Colonic mucosa (tissue), 4 donors: ENCODE measurements around the gene NEMF. TPM values are rescaled to one million over a fixed set of nuclear protein-coding genes. Genes with fewer than 3 reads are reported as not detected.
"Not testable (repeated sequence)": the region's sequence is repeated elsewhere in the genome, so short reads cannot be mapped to it uniquely, and the experiment has no call there.

Experiments used
- DNase-seq: peaks from one replicate; pipeline ENCODE4 v3.0.0-alpha.2; 2020
- H3K27ac ChIP-seq: fragments of 200-600 bp; one replicate; pipeline ENCODE4 v1.8.0; 2021
- H3K27me3 ChIP-seq: fragments of 200-600 bp; one replicate; pipeline ENCODE4 v1.8.0; 2021
- H3K36me3 ChIP-seq: fragments of 200-600 bp; one replicate; pipeline ENCODE4 v1.8.0; 2021
- H3K4me1 ChIP-seq: fragments of 200-600 bp; one replicate; pipeline ENCODE4 v1.8.0; 2021; ENCODE audit warnings: mild to moderate bottlenecking
- H3K4me3 ChIP-seq: fragments of 200-600 bp; one replicate; pipeline ENCODE4 v1.8.0; 2021
- H3K9ac ChIP-seq, 2 donors: one replicate each; pipeline ENCODE4 v1.7.0; 2013; ENCODE audit warnings: control low read depth in 2 of 2, low read depth in 2 of 2, low read length in 2 of 2
- H3K9me3 ChIP-seq: fragments of 200-600 bp; one replicate; pipeline ENCODE4 v1.8.0; 2021
- intact Hi-C: fragments of 100-400 bp; cut with DNase I; formaldehyde crosslinking; loops from one replicate; pipeline ENCODE4 v1.14.1; 2022
- total RNA-seq, 2 donors: library from RNA; stranded (reverse); fragmentation: NEBNext Ultra II Directional in 1 of 2; extraction: Animal tissue kit (Norgen Biotek cat#: 25700) in 1 of 2; gene quantifications; one replicate each; pipeline ENCODE4 v1.2.1, GENCODE V29; 2021
- TF ChIP-seq, protein P1 (sequence below): fragments of 200-600 bp; IDR thresholded peaks from one replicate; pipeline ENCODE4 v1.8.0; 2022; ENCODE audit warnings: antibody characterized with exemption, mild to moderate bottlenecking
- donor health status: healthy.
- donor health status: DM: no; HTN: no; CAD: no.
- donor health status: DM: no; HTN: no; CAD: no.

Gene NEMF
- total RNA-seq, 2 donors from 2014 or later: 52.8 to 56.7 TPM

DNA sequence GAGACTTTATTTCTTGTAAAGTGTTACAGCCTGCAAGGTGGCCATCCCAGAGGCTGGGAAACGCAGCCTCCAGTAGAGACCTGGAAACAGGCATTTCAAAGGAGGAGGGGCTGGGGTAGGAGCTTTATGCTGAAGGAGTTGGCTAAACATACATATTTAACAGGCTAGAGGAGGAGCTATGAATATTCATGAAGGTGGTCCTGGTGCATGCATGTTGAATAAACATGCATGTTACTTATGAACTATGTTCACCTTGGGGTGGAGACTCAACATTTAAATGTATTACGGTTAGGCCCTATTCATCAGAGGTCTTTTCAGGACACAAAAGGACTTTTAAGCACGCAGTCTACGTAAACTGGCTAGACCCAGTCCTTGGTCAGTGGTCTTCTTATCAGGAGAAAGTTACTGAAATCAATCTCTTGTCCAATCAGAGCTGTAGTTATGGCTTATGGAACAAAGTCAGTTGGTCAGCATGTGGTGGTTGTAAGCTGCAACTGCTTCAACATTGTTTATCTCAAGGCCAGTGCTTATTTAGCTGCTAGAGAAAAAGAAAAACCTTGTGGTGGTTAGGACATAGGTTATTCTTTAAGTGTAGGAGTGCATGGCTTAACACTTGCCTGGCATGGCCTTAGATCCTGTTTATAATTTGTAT lies 28.9 kb upstream of the NEMF start:
- Histone ChIP-seq H3K9me3 (no peaks in the 10 kb centered on the region), H3K4me1 (no peaks in the 10 kb centered on the region), H3K27me3 (no peaks in the 10 kb centered on the region), H3K36me3 (no peaks in the 10 kb centered on the region), H3K9ac (no peak overlapping the region), H3K27ac (no peak overlapping the region), H3K4me3 (no peak overlapping the region)
- peak; percentile 7 for DNase-seq
- TF ChIP-seq, protein P1, sequence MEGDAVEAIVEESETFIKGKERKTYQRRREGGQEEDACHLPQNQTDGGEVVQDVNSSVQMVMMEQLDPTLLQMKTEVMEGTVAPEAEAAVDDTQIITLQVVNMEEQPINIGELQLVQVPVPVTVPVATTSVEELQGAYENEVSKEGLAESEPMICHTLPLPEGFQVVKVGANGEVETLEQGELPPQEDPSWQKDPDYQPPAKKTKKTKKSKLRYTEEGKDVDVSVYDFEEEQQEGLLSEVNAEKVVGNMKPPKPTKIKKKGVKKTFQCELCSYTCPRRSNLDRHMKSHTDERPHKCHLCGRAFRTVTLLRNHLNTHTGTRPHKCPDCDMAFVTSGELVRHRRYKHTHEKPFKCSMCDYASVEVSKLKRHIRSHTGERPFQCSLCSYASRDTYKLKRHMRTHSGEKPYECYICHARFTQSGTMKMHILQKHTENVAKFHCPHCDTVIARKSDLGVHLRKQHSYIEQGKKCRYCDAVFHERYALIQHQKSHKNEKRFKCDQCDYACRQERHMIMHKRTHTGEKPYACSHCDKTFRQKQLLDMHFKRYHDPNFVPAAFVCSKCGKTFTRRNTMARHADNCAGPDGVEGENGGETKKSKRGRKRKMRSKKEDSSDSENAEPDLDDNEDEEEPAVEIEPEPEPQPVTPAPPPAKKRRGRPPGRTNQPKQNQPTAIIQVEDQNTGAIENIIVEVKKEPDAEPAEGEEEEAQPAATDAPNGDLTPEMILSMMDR: no peak
- intact Hi-C loops: no loop called here

DNA sequence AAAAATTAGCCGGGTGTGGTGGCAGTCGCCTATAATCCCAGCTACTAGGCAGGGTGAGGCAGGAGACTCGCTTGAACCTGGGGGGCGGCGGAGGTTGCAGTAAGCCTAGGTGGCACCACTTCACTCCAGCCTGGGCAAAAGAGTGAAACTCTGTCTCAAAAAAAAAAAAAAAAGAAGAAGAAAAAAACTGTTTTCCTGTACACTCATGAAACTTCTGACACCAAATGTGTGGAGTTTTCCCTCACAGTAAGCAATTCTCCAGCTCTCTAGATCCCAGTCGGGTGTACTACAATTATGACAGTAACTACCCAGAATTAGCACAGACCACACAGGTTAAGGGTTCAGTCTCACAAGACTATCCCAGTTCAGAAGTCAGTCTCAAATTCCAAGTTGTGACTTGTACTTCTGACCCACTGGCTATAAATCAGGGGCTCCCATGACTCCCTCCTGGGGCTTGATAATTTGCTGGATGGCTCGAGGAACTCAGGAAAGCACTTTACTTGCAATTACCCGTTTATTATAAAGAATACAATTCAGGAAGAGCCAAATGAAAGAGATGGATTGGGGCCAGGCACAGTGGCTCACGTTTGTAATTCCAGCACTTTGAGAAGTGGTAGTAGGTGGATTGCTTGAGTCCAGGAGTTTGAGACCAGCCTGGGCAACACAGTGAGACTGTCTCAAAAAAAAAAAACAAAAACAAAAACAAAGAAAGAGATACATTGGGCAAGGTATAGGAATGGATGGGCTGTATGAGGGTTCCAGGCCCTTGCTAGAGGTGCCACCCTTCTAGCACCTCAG lies 27.9 kb upstream of the NEMF start:
- Histone ChIP-seq H3K4me3 (no peak overlapping the region), H3K9ac (peak overlapping the region; percentile 7 to 63), H3K27me3 (no peaks in the 10 kb centered on the region), H3K27ac (peak overlapping the region; percentile 71), H3K9me3 (no peaks in the 10 kb centered on the region), H3K36me3 (no peaks in the 10 kb centered on the region), H3K4me1 (no peaks in the 10 kb centered on the region)
- TF ChIP-seq, protein P1: no peak
- DNase-seq: no peak
- intact Hi-C loops: no loop called here

DNA sequence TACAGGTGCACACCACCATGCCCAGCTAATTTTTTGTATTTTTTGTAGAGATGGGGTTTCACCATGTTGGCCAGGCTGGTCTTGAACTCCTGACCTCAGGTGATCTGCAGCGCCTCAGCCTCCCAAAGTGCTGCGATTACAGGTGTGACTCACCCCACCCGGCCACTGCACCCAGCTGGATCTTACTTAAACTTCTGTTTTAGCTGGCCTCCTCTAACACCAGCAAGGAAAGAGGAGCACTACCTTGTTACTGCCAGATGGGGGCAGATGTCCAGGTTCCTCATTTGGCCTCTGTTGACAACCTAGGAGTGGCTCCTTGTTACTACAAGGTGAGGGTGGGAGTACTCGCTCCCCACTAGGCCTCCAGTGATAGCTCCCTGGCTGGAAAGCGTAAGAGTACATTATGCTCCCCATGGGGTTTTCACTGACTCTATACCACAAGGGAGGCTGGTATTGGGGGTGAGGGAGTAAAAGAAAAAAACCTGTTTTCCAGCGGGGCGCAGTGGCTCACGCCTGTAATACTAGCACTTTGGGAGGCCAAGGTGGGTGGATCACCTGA lies 27.1 kb upstream of the NEMF start:
- intact Hi-C loops: no loop called here
- peak overlapping the region; percentile 71 for H3K27ac ChIP-seq
- no peaks in the 10 kb centered on the region for H3K27me3 ChIP-seq
- no peaks in the 10 kb centered on the region for H3K36me3 ChIP-seq
- H3K4me1 ChIP-seq: no peaks in the 10 kb centered on the region
- H3K4me3 ChIP-seq: no peak overlapping the region
- TF ChIP-seq, protein P1: peak; percentile 61
- peak; percentile 68 for DNase-seq
- peak overlapping the region; percentile 7 to 63 for H3K9ac ChIP-seq
- H3K9me3 ChIP-seq: no peaks in the 10 kb centered on the region

DNA sequence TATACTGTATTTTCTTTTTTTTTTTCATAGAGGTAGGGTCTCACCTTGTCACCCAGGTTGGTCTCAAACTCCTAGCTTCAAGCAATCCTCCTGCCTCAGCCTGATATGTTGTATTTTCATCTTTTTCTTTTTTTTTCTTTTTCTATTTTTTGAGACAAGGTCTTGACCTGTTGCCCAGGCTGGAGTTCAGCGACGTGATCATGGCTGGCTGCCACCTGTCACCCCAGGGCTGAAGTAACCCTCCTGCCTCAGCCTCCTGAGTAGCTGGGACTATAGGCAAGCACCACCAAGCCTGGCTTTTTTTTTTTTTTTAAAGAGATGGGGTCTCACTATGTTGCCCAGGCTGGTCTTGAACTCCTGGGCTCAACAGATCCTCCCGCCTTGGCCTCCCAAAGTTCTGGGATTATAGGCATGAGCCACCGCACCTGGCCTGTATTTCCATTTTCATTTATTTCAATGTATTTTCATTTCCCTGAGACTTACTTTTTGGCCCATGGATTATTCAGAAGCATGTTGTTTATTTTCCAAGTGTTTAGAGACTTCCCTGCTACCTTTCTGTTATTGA lies 24.1 kb upstream of the NEMF start:
- H3K27me3 ChIP-seq: no peaks in the 10 kb centered on the region
- TF ChIP-seq, protein P1: no peak
- no peak for DNase-seq
- H3K4me1 ChIP-seq: no peaks in the 10 kb centered on the region
- H3K4me3 ChIP-seq: no peak overlapping the region
- no peaks in the 10 kb centered on the region for H3K9me3 ChIP-seq
- H3K9ac ChIP-seq: no peak overlapping the region
- no peak overlapping the region for H3K27ac ChIP-seq
- intact Hi-C loops: no loop called here
- no peaks in the 10 kb centered on the region for H3K36me3 ChIP-seq

DNA sequence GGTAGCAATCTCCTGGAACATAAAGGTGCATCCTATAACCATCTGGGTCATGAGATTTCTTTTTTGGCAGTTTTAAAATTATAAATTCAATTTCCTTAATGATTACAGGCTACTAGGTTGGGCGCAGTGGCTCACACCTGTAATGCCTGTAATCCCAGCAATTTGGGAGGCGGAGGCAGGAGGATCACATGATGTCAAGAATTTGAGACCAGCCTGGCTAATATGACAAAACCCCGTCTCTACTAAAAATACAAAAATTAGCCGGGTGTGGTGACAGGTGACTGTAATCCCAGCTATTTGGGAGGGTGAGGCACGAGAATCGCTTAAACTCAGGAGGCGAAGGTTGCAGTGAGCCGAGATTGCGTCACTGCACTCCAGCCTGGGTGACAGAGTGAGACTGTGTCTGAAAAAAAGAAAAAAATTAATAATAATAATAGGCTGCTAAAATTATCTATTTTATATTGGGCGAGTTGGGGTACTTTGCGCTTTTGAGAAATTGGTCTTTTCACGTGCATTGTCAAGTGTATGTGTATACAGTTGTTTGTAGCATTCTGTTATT lies 23.1 kb upstream of the NEMF start:
- Histone ChIP-seq H3K9me3 (no peaks in the 10 kb centered on the region), H3K4me3 (no peak overlapping the region), H3K36me3 (no peaks in the 10 kb centered on the region), H3K27ac (no peak overlapping the region), H3K4me1 (no peaks in the 10 kb centered on the region), H3K9ac (no peak overlapping the region), H3K27me3 (no peaks in the 10 kb centered on the region)
- intact Hi-C loops: no loop called here
- no peak for DNase-seq
- TF ChIP-seq, protein P1: no peak

DNA sequence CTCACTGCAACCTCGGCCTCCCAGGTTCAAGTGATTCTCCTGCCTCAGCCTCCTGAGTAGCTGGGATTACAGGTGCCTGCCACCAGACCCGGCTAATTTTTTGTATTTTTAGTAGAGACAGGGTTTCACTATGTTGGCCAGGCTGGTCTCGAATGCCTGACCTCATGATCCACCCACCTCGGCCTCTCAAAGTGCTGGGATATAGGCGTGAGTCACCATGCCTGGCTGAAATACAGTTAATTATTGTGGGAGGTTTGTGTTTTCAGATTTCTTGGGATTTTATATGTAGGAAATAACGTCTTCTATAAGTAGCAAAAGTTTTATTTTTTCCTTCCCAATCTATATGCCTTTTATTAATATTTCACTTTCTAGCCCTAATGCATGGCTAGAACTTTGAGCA lies 21.0 kb upstream of the NEMF start:
- intact Hi-C loops, H3K9me3 ChIP-seq, H3K27ac ChIP-seq, H3K36me3 ChIP-seq, H3K27me3 ChIP-seq, DNase-seq, H3K4me3 ChIP-seq, H3K9ac ChIP-seq, H3K4me1 ChIP-seq: not testable (repeated sequence)
